Cardiac septum (tissue), 1 donor: ENCODE measurements around the gene SULT1A3. TPM values are rescaled to one million over a fixed set of nuclear protein-coding genes. Genes with fewer than 3 reads are reported as not detected.
A peak's percentile ranks its signal among the peaks of the same experiment; 100 is the strongest.
"Not testable (repeated sequence)": the region's sequence is repeated elsewhere in the genome, so short reads cannot be mapped to it uniquely, and the experiment has no call there.

Experiments used
- DNase-seq: peaks from one replicate; pipeline ENCODE4 v3.0.0-alpha.2; 2020; ENCODE audit warnings: low spot score
- intact Hi-C: fragments of 100-400 bp; cut with DNase I; formaldehyde crosslinking; loops from one replicate; pipeline ENCODE4 v1.14.0; 2022
- total RNA-seq: library from RNA; stranded (reverse); fragmentation: NEBNext Ultra II Directional; extraction: Animal tissue kit (Norgen Biotek cat#: 25700); gene quantifications from one replicate; pipeline ENCODE4 v1.2.1, GENCODE V29; 2021
- donor health status: DM: no; HTN: no; CAD: no.

The SULT1A3 gene
- total RNA-seq, 1 donor from 2014 or later = 7.0 TPM

DNA sequence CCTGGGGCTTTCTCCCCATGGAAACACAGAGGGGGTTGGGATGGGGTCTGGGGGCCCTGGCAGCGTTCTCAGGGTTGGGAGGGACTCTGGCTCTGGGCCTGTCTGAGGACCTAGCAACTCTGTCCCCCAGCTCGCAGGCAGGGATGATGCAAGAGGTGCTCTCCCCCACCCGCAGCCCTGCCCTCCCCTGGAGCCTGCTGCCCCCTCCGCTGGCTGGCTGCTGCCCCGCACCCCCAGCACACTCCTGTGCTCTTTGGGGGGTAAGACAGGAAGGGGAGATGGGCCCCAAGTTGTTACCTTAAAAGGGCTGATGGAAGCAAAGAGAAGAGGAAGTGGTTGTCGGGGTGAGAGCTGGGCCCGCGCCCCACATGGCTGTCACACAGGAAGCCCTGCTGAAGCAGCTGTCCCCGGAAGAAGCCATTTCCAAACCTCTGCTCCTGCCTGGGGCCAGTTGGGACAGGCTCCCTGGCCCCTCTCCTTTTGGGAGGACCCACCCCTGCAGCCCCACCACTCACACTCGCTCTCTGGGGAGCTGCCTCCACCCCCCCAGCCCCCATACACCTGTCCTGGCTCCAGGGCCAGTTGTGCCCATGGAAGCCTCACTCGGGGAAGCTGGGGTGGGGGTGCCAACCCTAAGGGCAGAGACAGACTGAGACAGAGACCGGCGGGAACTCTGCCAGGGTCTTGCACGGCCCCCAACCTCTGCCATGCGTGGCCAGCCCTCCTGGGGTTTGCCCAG lies 13.2 kb upstream of the SULT1A3 start:
- intact Hi-C loops = no loop called here
- DNase-seq = peak; percentile 89

- intact Hi-C loops = no loop called here
- no peak for DNase-seq
Observed at GRCh38 chr16:30186444-30186781, 12.6 kb upstream of the SULT1A3 start.

GRCh38 chr16:30186782-30187555 lies 12.1 kb upstream of the SULT1A3 start:
- DNase-seq = peak; percentile 82
- intact Hi-C loops = no loop called here

DNA sequence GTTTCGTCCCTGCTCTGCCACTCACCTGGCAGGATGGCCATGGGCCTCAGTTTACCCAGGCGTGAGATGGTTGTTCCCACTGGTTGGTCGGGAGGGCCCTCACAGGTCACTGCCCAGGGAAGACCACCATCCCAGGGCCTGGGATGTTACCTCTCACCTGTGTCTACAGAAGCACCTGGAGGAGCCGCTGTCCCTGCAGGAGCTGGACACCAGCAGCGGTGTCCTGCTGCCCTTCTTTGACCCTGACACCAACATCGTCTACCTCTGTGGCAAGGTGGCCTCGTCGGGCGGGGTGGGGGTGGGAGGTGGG lies 11.5 kb upstream of the SULT1A3 start:
- intact Hi-C loops = no loop called here
- no peak for DNase-seq

- intact Hi-C loops = no loop called here
Observed at GRCh38 chr16:30187971-30188561, 11.0 kb upstream of the SULT1A3 start.

GRCh38 chr16:30191158-30191557 lies 7.9 kb upstream of the SULT1A3 start:
- intact Hi-C loops, DNase-seq: not testable (repeated sequence)

More at GRCh38 chr16:30187971-30188561, 11.0 kb upstream of the SULT1A3 start:
- no peak for DNase-seq

DNA sequence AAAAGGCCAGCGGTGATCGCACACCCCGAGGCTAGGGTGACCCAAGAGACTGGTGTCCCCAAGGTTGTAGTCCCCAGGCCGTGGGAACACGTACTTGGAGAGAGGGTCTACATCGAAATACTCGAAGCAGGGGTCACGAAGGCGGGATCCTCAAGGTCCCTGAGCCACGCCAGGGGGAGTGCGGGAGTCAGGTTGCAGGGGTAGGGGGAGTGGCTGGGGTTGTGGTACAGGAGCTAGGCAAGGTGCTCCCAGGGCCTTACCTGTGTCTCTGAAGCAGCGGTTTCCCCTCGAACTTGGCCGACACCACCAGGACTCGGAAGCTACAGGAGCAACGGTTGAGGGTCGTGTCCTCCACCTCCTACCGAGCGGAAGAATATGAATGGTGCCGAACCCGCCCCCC lies 6.0 kb upstream of the SULT1A3 start:
- intact Hi-C loops, DNase-seq: not testable (repeated sequence)

DNA sequence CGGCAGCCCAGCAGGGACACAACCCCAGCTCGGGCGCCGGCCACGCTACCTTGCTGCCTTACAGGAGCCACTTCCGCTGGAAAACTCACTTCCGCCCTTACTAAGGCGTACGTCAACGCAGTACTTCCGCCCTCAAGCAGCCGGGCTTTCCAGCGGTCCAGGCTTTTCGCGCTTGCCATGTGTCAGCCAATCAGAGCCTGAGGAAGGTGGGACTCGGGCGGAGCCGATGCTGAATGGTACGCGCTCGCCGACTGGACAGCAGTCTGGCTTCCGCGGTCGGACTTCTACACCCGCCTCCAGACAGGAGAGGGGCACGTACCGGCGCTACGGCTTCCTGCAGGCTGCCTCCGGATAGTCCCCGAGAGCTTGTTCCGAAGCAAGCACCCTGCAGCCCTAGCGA lies 5.4 kb upstream of the SULT1A3 start, which contains the start of the genes BOLA2B and SLX1A:
TSS of gene BOLA2B (minus strand) at position 52 of the 400 bp plus-strand sequence. CDS start 71 bp downstream, outside the sequence.
TSS of gene SLX1A (plus strand) at position 261 of the 400 bp plus-strand sequence. CDS start 210 bp downstream, outside the sequence.
- intact Hi-C loops = not testable (repeated sequence)

DNA sequence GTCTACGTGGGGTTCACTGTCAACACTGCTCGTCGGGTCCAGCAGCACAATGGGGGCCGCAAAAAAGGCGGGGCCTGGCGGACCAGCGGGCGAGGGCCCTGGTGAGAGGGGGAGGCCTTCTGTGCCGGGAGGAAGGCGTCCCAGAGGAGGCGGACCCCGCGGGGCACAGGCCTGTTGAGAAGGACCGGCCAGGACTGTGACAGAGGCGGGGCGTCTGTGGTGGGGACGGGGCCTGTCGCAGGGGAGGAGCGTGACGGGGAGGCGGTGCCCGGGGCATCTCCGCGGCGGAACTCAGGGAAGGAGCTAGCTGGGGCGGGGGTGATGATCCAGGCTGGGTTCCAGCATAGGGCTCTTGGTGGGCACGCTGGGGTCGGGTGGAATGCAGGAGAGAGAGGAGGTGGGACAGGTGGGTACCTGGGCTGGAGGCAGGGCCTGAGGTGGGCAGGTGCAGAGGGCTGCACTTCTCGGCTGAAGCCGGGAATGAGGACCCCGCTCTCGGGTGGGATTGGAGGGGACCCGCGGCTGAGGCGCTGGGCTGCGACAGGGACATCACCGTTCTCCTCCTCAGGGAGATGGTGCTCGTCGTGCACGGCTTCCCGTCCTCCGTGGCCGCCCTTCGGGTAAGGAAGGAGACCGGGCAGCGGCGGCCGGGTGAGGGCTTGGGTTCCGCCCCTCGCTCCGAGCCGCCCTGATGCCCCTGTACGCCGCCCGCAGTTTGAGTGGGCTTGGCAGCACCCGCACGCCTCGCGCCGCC lies 4.7 kb upstream of the SULT1A3 start:
- intact Hi-C loops, DNase-seq: not testable (repeated sequence)

More for the DNA sequence above, 5.4 kb upstream of the SULT1A3 start, which contains the start of the genes BOLA2B and SLX1A:
- not testable (repeated sequence) for DNase-seq

- intact Hi-C loops, DNase-seq: not testable (repeated sequence)
Observed at GRCh38 chr16:30197001-30197400, 2.1 kb upstream of the SULT1A3 start.

DNA sequence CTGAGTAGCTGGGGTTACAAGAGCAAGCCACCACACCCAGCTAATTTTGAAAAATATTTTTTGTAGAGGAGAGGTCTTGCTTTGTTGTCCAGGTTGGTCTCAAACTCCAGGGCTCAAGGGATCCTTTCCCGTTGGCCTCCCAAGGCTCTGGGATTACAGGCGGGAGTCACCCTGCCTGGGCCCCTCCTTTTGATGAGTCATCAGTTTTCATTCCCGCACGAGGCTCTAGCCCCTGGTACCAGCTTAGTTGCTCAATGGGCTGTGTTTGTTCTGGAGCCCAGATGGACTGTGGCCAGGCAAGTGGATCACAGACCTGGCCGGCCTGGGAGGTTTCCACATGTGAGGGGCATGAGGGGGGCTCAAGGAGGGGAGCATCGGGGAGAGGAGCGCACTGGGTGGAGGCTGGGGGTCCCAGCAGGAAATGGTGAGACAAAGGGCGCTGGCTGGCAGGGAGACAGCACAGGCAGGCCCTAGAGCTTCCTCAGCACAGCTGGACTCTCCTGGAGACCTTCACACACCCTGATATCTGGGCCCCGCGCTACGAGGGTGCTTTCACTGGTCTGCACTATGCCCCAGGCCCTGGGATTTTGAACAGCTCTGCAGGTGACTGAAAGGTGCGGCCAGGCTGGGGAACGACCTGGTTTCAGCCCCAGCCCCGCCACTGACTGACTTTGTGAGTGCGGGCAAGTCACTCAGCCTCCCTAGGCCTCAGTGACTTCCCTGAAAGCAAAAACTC lies 721 bp downstream of the SULT1A3 start:
- DNase-seq, intact Hi-C loops: not testable (repeated sequence)

GRCh38 chr16:30205541-30206236 lies 6.6 kb downstream of the SULT1A3 start:
- DNase-seq, intact Hi-C loops: not testable (repeated sequence)

- intact Hi-C loops, DNase-seq: not testable (repeated sequence)
Observed at GRCh38 chr16:30206252-30206651, 7.2 kb downstream of the SULT1A3 start.

DNA sequence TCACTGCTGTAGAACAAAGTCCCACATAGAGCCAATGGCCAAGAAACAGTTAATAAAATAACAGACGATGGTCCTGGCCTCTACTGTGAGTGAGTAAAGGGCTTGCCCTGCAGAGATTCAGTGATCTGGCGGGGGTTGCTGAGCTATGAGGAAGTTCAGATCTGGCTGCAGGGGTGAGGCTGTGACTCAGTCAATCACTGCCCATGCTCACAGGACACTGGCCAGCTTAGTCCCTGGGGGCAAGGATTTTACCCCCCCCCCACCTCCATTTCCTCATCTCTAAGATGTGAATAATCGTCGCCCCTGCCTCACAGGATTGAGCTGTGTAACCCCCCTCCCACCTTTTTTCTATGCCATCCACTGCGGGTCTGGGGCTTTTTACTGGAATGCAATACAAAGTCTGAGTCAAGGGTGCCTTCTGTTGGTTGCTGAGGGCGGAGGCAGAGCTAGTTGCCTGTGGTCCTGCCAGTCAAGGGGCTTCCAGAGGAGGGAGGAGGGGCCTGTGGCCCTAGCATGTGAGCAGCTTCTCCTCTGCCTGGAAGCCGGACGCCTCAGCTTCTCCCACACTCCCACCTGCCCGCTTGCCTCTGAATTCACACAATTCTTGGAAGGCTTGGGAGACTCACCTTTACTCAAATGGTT lies 8.1 kb downstream of the SULT1A3 start:
- intact Hi-C loops, DNase-seq: not testable (repeated sequence)

DNA sequence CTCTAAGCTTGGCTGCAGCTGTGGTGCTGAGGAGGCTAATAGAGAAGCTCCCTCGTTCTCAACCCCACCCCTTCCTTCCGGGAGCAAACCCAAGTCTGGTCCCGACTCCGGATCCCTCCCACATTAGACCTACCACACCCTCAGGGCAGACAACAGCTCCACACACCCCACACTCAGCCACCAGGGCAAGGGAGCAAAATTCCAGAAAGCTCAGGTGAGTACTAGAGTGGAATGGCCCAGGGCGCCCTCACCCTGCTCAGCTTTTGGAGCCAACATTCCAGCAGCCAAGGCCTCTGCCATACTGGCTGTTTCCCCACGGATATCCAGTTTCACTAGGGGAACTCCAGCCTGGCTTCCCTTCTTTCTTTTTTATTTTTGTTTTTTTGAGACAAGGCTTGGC lies 10.0 kb downstream of the SULT1A3 start:
- intact Hi-C loops = not testable (repeated sequence)
- peak; percentile 83 for DNase-seq

DNA sequence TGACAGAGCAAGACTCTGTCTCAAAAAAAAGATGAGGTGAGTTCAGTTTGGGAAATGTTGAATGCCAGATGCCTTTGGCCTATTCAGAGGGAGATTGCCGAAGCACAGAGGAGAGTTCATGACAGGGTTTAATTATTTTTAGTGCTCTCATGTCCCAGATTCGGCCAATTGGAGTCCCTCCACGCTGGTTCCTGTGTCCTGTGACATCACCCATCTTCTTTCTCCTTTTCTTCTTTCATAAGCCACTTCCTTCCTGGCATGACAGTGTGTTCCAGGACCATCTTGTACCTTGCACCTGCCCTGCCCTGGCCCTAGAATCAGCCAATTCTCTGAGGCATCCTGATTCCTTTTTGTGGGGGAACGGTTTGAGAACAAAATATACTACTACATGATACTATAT lies 12.4 kb downstream of the SULT1A3 start:
- DNase-seq, intact Hi-C loops: not testable (repeated sequence)

DNA sequence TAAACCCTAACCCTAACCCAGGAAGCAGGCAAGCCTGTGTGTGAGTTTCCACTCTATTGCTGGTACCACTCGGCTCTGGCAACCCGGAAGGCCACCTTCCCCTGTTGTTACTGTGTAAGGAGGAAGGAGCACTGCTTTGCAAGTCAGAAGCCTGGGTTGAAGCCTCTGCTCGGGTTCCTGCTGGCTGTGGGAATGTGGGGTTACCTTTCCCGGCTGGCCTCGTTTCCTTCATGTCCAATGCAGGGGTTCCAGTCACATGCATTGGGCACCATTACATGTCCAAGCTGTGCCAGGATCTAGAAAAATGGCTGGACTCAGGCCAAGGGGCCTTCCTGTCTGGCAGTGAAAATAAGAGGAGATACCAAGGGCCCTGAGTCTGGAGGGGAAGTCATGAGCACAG lies 18.0 kb downstream of the SULT1A3 start:
- intact Hi-C loops = not testable (repeated sequence)

DNA sequence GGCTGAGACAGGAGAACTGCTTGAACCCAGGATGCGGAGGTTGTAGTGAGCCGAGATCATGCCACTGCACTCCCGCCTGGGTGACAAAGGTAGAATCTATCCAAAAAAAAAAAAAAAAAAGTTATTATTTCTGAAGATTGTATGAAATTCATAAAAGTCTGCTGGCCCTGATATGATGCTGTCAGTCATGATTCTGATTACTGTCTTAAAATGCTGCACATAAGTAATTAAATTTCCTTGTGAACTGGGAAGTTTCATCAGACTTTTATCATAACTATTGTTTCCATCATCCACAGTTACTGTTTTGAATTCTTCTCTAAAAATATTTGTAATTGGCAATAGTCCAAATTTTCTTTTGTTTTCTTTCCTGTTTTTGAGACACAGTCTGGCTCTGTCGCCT lies 49.3 kb downstream of the SULT1A3 start, which contains the start of gene NPIPB13:
TSS of gene NPIPB13 (minus strand) at position 101 of the 400 bp plus-strand sequence. CDS start 2,906 bp downstream, outside the sequence.
- DNase-seq, intact Hi-C loops: not testable (repeated sequence)

More for the DNA sequence above, 18.0 kb downstream of the SULT1A3 start:
- DNase-seq = peak; percentile 62
